ENCODE data around the gene SPATA31A3. TPM values are rescaled to one million over a fixed set of nuclear protein-coding genes. Genes with fewer than 3 reads are reported as not detected.

SPATA31A3 gene
- total RNA-seq, result not detected in 2 replicates

GRCh38 chr9:66992450-66992849 is at the start of gene SPATA31A3:
Gene SPATA31A3, minus strand, starts transcription at chr9:66992550. Its CDS starts 29 bp downstream, at chr9:66992521.

Other genes with a start within 250 kb of the SPATA31A3 start
- 2.6 and 4.8 TPM in 2 replicates for gene ZNF658, start 91.8 kb downstream of the SPATA31A3 start, total RNA-seq